Mammary epithelial cell (primary cell): ENCODE measurements around the gene SETDB1.

ENCODE experiments used
- EZH2 ChIP-seq: IDR thresholded peaks from 2 replicates; pipeline ENCODE4 v1.6.1; 2012; ENCODE audit warnings: low read length, inconsistent platforms, borderline replicate concordance
- TF ChIP-seq, protein P1 (sequence below), 2 donors: IDR thresholded peaks in 1 of 2; conservative IDR thresholded peaks in 1 of 2; 2 replicates each; pipeline ENCODE4 v1.5.1; 2011 to 2012; ENCODE audit warnings: inconsistent platforms in 2 of 2, low read length in 2 of 2, mild to moderate bottlenecking in 2 of 2, control low read depth in 1 of 2, low read depth in 1 of 2; ENCODE audit not compliant: insufficient read depth in 1 of 2; ENCODE audit errors: extremely low read depth in 1 of 2

DNA sequence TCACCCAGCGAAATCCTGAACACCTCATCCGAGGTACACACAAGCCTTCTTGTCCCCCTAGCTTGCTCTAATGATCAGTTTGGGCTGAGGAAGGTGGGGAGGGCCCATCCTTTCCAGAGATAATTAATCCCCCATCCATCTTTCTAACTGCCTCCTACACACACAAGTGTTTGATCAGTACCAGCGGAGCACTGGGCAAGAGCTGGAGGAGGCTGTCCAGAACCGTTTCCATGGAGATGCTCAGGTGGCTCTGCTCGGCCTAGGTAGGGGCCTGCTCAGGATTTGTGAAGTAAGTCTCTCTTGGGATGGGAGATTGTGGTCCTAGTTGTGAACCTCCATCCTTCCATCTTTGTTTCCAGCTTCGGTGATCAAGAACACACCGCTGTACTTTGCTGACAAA is 61.8 kb downstream of the SETDB1 start:
- TF ChIP-seq, protein P1, sequence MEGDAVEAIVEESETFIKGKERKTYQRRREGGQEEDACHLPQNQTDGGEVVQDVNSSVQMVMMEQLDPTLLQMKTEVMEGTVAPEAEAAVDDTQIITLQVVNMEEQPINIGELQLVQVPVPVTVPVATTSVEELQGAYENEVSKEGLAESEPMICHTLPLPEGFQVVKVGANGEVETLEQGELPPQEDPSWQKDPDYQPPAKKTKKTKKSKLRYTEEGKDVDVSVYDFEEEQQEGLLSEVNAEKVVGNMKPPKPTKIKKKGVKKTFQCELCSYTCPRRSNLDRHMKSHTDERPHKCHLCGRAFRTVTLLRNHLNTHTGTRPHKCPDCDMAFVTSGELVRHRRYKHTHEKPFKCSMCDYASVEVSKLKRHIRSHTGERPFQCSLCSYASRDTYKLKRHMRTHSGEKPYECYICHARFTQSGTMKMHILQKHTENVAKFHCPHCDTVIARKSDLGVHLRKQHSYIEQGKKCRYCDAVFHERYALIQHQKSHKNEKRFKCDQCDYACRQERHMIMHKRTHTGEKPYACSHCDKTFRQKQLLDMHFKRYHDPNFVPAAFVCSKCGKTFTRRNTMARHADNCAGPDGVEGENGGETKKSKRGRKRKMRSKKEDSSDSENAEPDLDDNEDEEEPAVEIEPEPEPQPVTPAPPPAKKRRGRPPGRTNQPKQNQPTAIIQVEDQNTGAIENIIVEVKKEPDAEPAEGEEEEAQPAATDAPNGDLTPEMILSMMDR (conservative IDR thresholded peaks at IDR 0.05 in 1 of 2, IDR thresholded peaks at IDR 0.05 in 1 of 2; ENCODE audit: extremely low read depth in 1 of 2, insufficient read depth in 1 of 2, low read depth in 1 of 2, low read length in 2 of 2), result no peak
- no peak for TF ChIP-seq EZH2
